Mesendoderm (in vitro differentiated cells): Measurements from ENCODE around the gene ZNF845.

Source experiments
- DNase-seq: peaks from one replicate; pipeline ENCODE4 v3.0.0; 2013
- H2AK5ac ChIP-seq: 2 replicates; pipeline ENCODE4 v1.6.1; 2013; ENCODE audit warnings: low read length, inconsistent platforms
- H2BK120ac ChIP-seq: 2 replicates; pipeline ENCODE4 v1.6.1; 2013; ENCODE audit warnings: low read depth, mild to moderate bottlenecking, low read length, moderate library complexity, mixed read lengths
- H2BK15ac ChIP-seq: replicated peaks from 2 replicates; pipeline ENCODE4 v1.6.1; 2013; ENCODE audit warnings: low read depth, mild to moderate bottlenecking, moderate library complexity
- H2BK5ac ChIP-seq: 2 replicates; pipeline ENCODE4 v1.6.1; 2013; ENCODE audit warnings: low read length, inconsistent platforms
- H3K18ac ChIP-seq: 2 replicates; pipeline ENCODE4 v1.6.1; 2013; ENCODE audit warnings: mild to moderate bottlenecking, low read length, mixed read lengths
- H3K23ac ChIP-seq: one replicate; pipeline ENCODE4 v1.6.1; 2013; ENCODE audit warnings: low read length
- H3K27ac ChIP-seq: 2 replicates; pipeline ENCODE4 v1.5.1; 2013; ENCODE audit warnings: low read depth, mild to moderate bottlenecking, inconsistent platforms, low read length, moderate library complexity
- H3K27me3 ChIP-seq: 2 replicates; pipeline ENCODE4 v1.6.1; 2013; ENCODE audit warnings: low read length, control low read depth, mild to moderate bottlenecking, inconsistent platforms; ENCODE audit not compliant: insufficient read depth, poor library complexity
- H3K36me3 ChIP-seq: 2 replicates; pipeline ENCODE4 v1.6.1; 2013; ENCODE audit warnings: low read length, inconsistent platforms; ENCODE audit not compliant: control insufficient read depth, insufficient read depth
- H3K4ac ChIP-seq: one replicate; pipeline ENCODE4 v1.6.1; 2013; ENCODE audit warnings: low read depth, mild to moderate bottlenecking, low read length, moderate library complexity
- H3K4me1 ChIP-seq: 2 replicates; pipeline ENCODE4 v1.6.1; 2013; ENCODE audit warnings: low read depth, low read length, inconsistent platforms; ENCODE audit not compliant: control insufficient read depth
- H3K4me2 ChIP-seq: 2 replicates; pipeline ENCODE4 v1.6.1; 2013; ENCODE audit warnings: low read length
- H3K4me3 ChIP-seq: 2 replicates; pipeline ENCODE4 v1.5.1; 2013; ENCODE audit warnings: mild to moderate bottlenecking, low read length
- H3K56ac ChIP-seq: one replicate; pipeline ENCODE4 v1.6.1; 2013; ENCODE audit warnings: low read length
- H3K79me1 ChIP-seq: 2 replicates; pipeline ENCODE4 v1.6.1; 2013; ENCODE audit warnings: low read length, inconsistent platforms
- H3K79me2 ChIP-seq: 2 replicates; pipeline ENCODE4 v1.6.1; 2013; ENCODE audit warnings: mild to moderate bottlenecking, low read length; ENCODE audit not compliant: control insufficient read depth, insufficient read depth
- H3K9ac ChIP-seq: 2 replicates; pipeline ENCODE4 v1.6.1; 2013; ENCODE audit warnings: low read length, inconsistent platforms
- H4K5ac ChIP-seq: one replicate; pipeline ENCODE4 v1.6.1; 2013; ENCODE audit warnings: low read length
- H4K8ac ChIP-seq: one replicate; pipeline ENCODE4 v1.6.1; 2013; ENCODE audit warnings: low read depth, mild to moderate bottlenecking, control low read depth, low read length, moderate library complexity
- WGBS: extraction: QIAGEN DNeasy Blood & Tissue Kit; methylation state at CpG from one replicate; pipeline ENCODE4 v1.1.7; 2013; ENCODE audit warnings: low lambda C conversion rate, missing lambda C conversion rate; ENCODE audit not compliant: insufficient coverage; ENCODE audit errors: extremely low coverage; 5-methylcytosine and 5-hydroxymethylcytosine counted together

Gene ZNF845

GRCh38 chr19:53308339-53308811 is 25.2 kb upstream of the ZNF845 start:
- no peaks in the 10 kb centered on the region for H3K36me3 ChIP-seq
- H3K4me1 ChIP-seq = no peaks in the 10 kb centered on the region
- H2BK120ac ChIP-seq = no peak overlapping the region
- H3K18ac ChIP-seq = no peak overlapping the region
- no peak overlapping the region for H2BK5ac ChIP-seq
- H3K23ac ChIP-seq = no peak overlapping the region
- no peak overlapping the region for H3K4me3 ChIP-seq
- H3K27me3 ChIP-seq = no peaks in the 10 kb centered on the region
- DNase-seq = peak; percentile 89
- no peak overlapping the region for H2BK15ac ChIP-seq
- no peak overlapping the region for H3K9ac ChIP-seq
- H3K56ac ChIP-seq = no peak overlapping the region
- no peaks in the 10 kb centered on the region for H3K79me2 ChIP-seq
- no peaks in the 10 kb centered on the region for H3K79me1 ChIP-seq
- no peak overlapping the region for H3K4me2 ChIP-seq
- no peak overlapping the region for H4K8ac ChIP-seq
- H2AK5ac ChIP-seq = no peak overlapping the region
- no peak overlapping the region for H3K4ac ChIP-seq
- H3K27ac ChIP-seq = no peak overlapping the region
- no CpG with 5 or more reads among the region's 32 CpGs for WGBS
- no peak overlapping the region for H4K5ac ChIP-seq

GRCh38 chr19:53311044-53311443 is 22.5 kb upstream of the ZNF845 start:
- no peak for DNase-seq
- no peak overlapping the region for H3K18ac ChIP-seq
- H2BK15ac ChIP-seq = no peak overlapping the region
- H2AK5ac ChIP-seq = no peak overlapping the region
- WGBS = no CpG with 5 or more reads among the region's 11 CpGs
- no peak overlapping the region for H2BK120ac ChIP-seq
- no peak overlapping the region for H3K9ac ChIP-seq
- no peaks in the 10 kb centered on the region for H3K4me1 ChIP-seq
- H3K56ac ChIP-seq = no peak overlapping the region
- H3K36me3 ChIP-seq = no peaks in the 10 kb centered on the region
- no peak overlapping the region for H4K8ac ChIP-seq
- H3K27ac ChIP-seq = no peak overlapping the region
- no peaks in the 10 kb centered on the region for H3K79me2 ChIP-seq
- H2BK5ac ChIP-seq = no peak overlapping the region
- H3K23ac ChIP-seq = no peak overlapping the region
- H3K4ac ChIP-seq = no peak overlapping the region
- no peak overlapping the region for H3K4me2 ChIP-seq
- H4K5ac ChIP-seq = no peak overlapping the region
- H3K79me1 ChIP-seq = no peaks in the 10 kb centered on the region
- no peak overlapping the region for H3K4me3 ChIP-seq
- no peaks in the 10 kb centered on the region for H3K27me3 ChIP-seq

DNA sequence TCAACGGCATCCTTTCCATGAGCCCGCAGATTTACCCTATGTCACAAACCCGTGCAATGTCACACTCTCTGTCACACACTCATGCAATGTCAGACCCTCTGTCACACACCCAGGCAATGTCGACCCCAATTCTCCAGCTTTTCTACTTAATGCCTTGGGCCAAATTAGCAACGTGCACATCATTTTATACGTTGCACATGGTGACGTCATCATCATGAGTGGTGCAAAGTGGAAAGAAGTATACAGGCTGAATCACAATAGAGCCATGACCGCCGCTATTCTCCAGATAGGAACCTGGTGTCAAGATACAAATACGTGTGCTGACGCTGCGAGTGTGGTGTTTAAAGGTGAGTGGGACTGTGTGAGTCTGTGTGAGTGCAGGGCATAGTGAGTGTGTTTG is 21.7 kb upstream of the ZNF845 start:
- no peak overlapping the region for H3K9ac ChIP-seq
- no peaks in the 10 kb centered on the region for H3K79me1 ChIP-seq
- H3K4me1 ChIP-seq = no peaks in the 10 kb centered on the region
- H3K36me3 ChIP-seq = no peaks in the 10 kb centered on the region
- H3K56ac ChIP-seq = no peak overlapping the region
- WGBS = no CpG with 5 or more reads among the region's 12 CpGs
- H2BK5ac ChIP-seq = no peak overlapping the region
- no peak overlapping the region for H3K18ac ChIP-seq
- H2BK15ac ChIP-seq = no peak overlapping the region
- H2AK5ac ChIP-seq = no peak overlapping the region
- no peak overlapping the region for H2BK120ac ChIP-seq
- no peak overlapping the region for H3K4me3 ChIP-seq
- H4K5ac ChIP-seq = no peak overlapping the region
- no peak overlapping the region for H3K4ac ChIP-seq
- H3K27me3 ChIP-seq = no peaks in the 10 kb centered on the region
- H3K27ac ChIP-seq = no peak overlapping the region
- DNase-seq = no peak
- no peak overlapping the region for H4K8ac ChIP-seq
- no peaks in the 10 kb centered on the region for H3K79me2 ChIP-seq
- H3K23ac ChIP-seq = no peak overlapping the region
- H3K4me2 ChIP-seq = no peak overlapping the region

DNA sequence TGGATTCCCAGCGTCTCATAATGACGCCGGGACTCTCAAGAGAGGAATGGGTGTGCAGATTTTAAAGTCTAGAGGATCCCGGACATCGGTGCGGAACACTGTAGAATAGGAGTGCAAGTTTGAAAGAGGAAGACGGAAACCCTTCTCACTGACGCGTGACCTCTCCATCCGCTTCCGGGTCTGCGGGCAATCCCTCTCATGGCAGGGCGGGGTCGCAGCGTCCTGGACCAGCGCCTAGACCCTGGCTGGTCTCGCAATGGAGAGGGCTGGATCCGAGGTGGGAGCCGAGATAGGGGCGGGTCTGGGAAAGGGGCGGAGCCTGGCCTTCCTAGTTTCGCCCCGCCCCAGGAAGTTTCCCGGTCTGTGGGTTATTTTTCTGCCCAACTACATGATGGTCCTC is 4.6 kb upstream of the ZNF845 start:
- Histone ChIP-seq H3K4me2 (no peak overlapping the region), H3K79me2 (no peaks in the 10 kb centered on the region), H2BK120ac (no peak overlapping the region), H3K4me1 (no peaks in the 10 kb centered on the region), H4K5ac (no peak overlapping the region), H3K18ac (no peak overlapping the region), H2BK5ac (no peak overlapping the region), H3K36me3 (no peaks in the 10 kb centered on the region), H2BK15ac (no peak overlapping the region), H3K27me3 (no peaks in the 10 kb centered on the region), H3K4me3 (no peak overlapping the region), H3K56ac (no peak overlapping the region), H3K9ac (no peak overlapping the region), H3K27ac (no peak overlapping the region), H4K8ac (no peak overlapping the region), H3K23ac (no peak overlapping the region), H2AK5ac (no peak overlapping the region), H3K4ac (no peak overlapping the region), H3K79me1 (no peaks in the 10 kb centered on the region)
- no CpG with 5 or more reads among the region's 24 CpGs for WGBS
- no peak for DNase-seq

DNA sequence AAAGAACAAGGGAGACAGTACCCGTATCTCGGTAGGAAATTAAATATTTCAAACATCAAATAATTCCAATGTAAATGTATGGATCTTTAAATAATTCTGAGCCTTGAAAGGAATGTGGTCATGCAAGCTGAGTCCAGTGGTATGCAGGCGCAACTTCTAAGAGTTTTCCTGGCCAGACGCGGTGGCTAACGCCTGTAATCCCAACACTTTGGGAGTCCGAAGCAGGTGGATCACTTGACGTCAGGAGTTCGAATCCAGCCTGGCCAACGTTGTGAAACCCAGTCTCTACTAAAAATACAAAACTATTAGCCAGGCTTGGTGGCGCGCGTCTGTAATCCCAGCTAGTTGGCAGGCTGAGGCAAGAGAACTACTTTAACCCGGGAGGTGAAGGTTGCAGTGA is 1.1 kb upstream of the ZNF845 start:
- no peaks in the 10 kb centered on the region for H3K4me1 ChIP-seq
- DNase-seq = no peak
- no peak overlapping the region for H3K9ac ChIP-seq
- H2BK120ac ChIP-seq = no peak overlapping the region
- no peak overlapping the region for H3K56ac ChIP-seq
- H2BK5ac ChIP-seq = no peak overlapping the region
- no peak overlapping the region for H2AK5ac ChIP-seq
- no peak overlapping the region for H3K4me2 ChIP-seq
- no CpG with 5 or more reads among the region's 14 CpGs for WGBS
- no peaks in the 10 kb centered on the region for H3K27me3 ChIP-seq
- H4K8ac ChIP-seq = no peak overlapping the region
- H3K27ac ChIP-seq = no peak overlapping the region
- H3K79me1 ChIP-seq = no peaks in the 10 kb centered on the region
- no peaks in the 10 kb centered on the region for H3K36me3 ChIP-seq
- no peak overlapping the region for H3K4ac ChIP-seq
- H3K23ac ChIP-seq = no peak overlapping the region
- H2BK15ac ChIP-seq = no peak overlapping the region
- H3K4me3 ChIP-seq = no peak overlapping the region
- H3K18ac ChIP-seq = no peak overlapping the region
- H3K79me2 ChIP-seq = no peaks in the 10 kb centered on the region
- H4K5ac ChIP-seq = no peak overlapping the region

DNA sequence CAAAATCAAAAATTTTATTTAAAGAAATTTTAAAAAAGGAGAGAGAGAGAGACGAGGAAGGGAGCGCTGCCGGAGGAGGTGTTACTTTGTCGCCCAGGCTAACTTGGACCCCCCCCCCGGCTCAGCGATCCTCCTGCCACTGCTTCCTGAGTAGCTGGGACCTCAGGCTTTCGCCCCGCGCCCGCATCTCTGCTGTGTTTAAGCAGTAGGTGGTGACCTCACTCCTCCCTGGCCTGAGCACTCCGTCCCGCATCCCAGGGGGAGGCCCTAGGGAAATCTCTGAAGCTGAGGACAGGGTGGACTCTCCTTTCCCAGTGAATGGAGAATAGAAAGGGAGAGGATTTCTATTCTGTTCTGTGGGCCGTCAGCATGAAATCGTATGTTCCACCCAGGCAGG is 485 bp upstream of the ZNF845 start:
- Histone ChIP-seq H3K4me2 (peak overlapping the region; percentile 66), H2BK5ac (no peak overlapping the region), H3K27ac (peak overlapping the region; percentile 48), H3K18ac (no peak overlapping the region), H3K4ac (no peak overlapping the region), H3K4me3 (peak overlapping the region; percentile 20), H3K27me3 (no peaks in the 10 kb centered on the region), H3K79me1 (no peaks in the 10 kb centered on the region), H3K56ac (peak overlapping the region; percentile 74), H4K8ac (no peak overlapping the region), H3K79me2 (no peaks in the 10 kb centered on the region), H4K5ac (no peak overlapping the region), H3K4me1 (no peaks in the 10 kb centered on the region), H2BK15ac (no peak overlapping the region), H3K9ac (peak overlapping the region; percentile 68), H2BK120ac (no peak overlapping the region), H2AK5ac (no peak overlapping the region), H3K23ac (no peak overlapping the region), H3K36me3 (no peaks in the 10 kb centered on the region)
- WGBS = no CpG with 5 or more reads among the region's 14 CpGs
- DNase-seq = peak; percentile 85
